K562 (cell line): ENCODE results near the gene CCNI. TPM values are rescaled to one million over a fixed set of nuclear protein-coding genes. Genes with fewer than 3 reads are reported as not detected.
A peak's percentile ranks its signal among the peaks of the same experiment; 100 is the strongest.

Experiments
- BHLHE40 ChIP-seq: IDR thresholded peaks from 2 replicates; pipeline ENCODE4 v1.6.1; 2011; ENCODE audit warnings: low read length, improper control_type of control experiment
- CHD2 ChIP-seq: IDR thresholded peaks from 2 replicates; pipeline ENCODE4 v1.6.1; 2011; ENCODE audit warnings: low read depth, low read length
- CTCF ChIP-seq, 3 experiments: IDR thresholded peaks in 2 of 3; conservative IDR thresholded peaks in 1 of 3; 2 replicates each; pipeline ENCODE4 v1.5.1; 2011 to 2012; ENCODE audit warnings: low read length in 3 of 3, mild to moderate bottlenecking in 3 of 3, control low read depth in 2 of 3, improper control_type of control experiment in 1 of 3, inconsistent platforms in 1 of 3, low read depth in 1 of 3, mixed read lengths in 1 of 3, moderate library complexity in 1 of 3; ENCODE audit not compliant: insufficient read depth in 2 of 3
- FOXJ3 ChIP-seq: sonication (generic); formaldehyde crosslinking; IDR thresholded peaks from 2 replicates; pipeline ENCODE4 v1.4.0; 2020; ENCODE audit warnings: mild to moderate bottlenecking, missing genetic modification reagents
- FUS ChIP-seq: fragments of 200-400 bp; formaldehyde crosslinking; optimal IDR thresholded peaks from 2 replicates; pipeline ENCODE3; 2017; ENCODE audit warnings: low read depth, low read length
- MTA2 ChIP-seq: fragments of 450-650 bp; IDR thresholded peaks from 2 replicates; pipeline ENCODE4 v1.6.1; 2016; ENCODE audit warnings: low read depth
- NCOR1 ChIP-seq: fragments of 450-650 bp; IDR thresholded peaks from 2 replicates; pipeline ENCODE4 v1.6.1; 2016; ENCODE audit warnings: mild to moderate bottlenecking, moderate library complexity
- PRDM10 ChIP-seq: fragments of 450-650 bp; IDR thresholded peaks from 2 replicates; pipeline ENCODE4 v1.6.1; 2018; ENCODE audit not compliant: partially characterized antibody
- RAD21 ChIP-seq, 2 experiments: fragments of 250-450 bp in 1 of 2; fragments of 450-650 bp in 1 of 2; sonication (Bioruptor Pico) in 1 of 2; formaldehyde crosslinking in 1 of 2; IDR thresholded peaks in 1 of 2; conservative IDR thresholded peaks in 1 of 2; 2 replicates each; pipeline versions ENCODE4 v1.4.0 to v1.8.0; 2020 to 2022; ENCODE audit warnings: mild to moderate bottlenecking in 2 of 2, moderate library complexity in 1 of 2
- REST ChIP-seq, 2 experiments: fragments of 450-650 bp; formaldehyde crosslinking in 1 of 2; IDR thresholded peaks; 2 replicates each; pipeline versions ENCODE4 v1.4.0 to v1.6.1; 2014 to 2020; ENCODE audit warnings: mild to moderate bottlenecking in 2 of 2, borderline replicate concordance in 1 of 2, low read depth in 1 of 2
- SPI1 ChIP-seq: IDR thresholded peaks from 2 replicates; pipeline ENCODE4 v1.6.1; 2011; ENCODE audit warnings: low read depth, low read length, control low read depth, borderline replicate concordance
- ZNF23 ChIP-seq: fragments of 250-450 bp; sonication (Bioruptor Pico); IDR thresholded peaks from 2 replicates; pipeline ENCODE4 v1.4.0; 2020; ENCODE audit warnings: mild to moderate bottlenecking
- polyA plus RNA-seq, 8 experiments: library from polyadenylated mRNA; depleted of rRNA in 4 of 8; stranded (reverse) in 5 of 8; unstranded in 3 of 8; fragments of >200 nt; fragmentation: Nextera tagmentation in 2 of 8; fragmentation: Illumina TruSeq in 1 of 8; extraction: Ambion mirVana in 2 of 8; extraction: Trizol in 1 of 8; gene quantifications; 2 replicates each; pipeline versions ENCODE4 v1.2.1 to v1.2.3, GENCODE V29; 2011 to 2014; ENCODE audit warnings: inconsistent platforms in 1 of 8, missing spikeins in 1 of 8
- total RNA-seq, 7 experiments: library from RNA; depleted of rRNA in 6 of 7; stranded (reverse); fragments of >200 nt in 6 of 7; fragmentation: Illumina TruSeq in 2 of 7; extraction: Trizol in 2 of 7; gene quantifications; 2 replicates each; pipeline versions ENCODE4 v1.2.1 to v1.2.3, GENCODE V29; 2011 to 2021; ENCODE audit warnings: low replicate concordance in 1 of 7

CCNI gene
- total and polyA plus RNA-seq, 9 of the 15 experiments (the other 6 are each of a cell fraction or from before 2014, with no cell fraction given) = 43.3 to 159 (median 98.5) TPM

- peak; percentile 34 to 48 (median 36); a peak in 3 of 6 replicates for TF ChIP-seq CTCF (IDR thresholded peaks at IDR 0.05 in 2 of 3, conservative IDR thresholded peaks at IDR 0.05 in 1 of 3; ENCODE audit: insufficient read depth in 2 of 3, low read depth in 1 of 3, low read length in 3 of 3)
- peak; percentile 16; the same call in 1 of the 2 replicates for TF ChIP-seq REST (IDR thresholded peaks at IDR 0.05; ENCODE audit: borderline replicate concordance)
- TF ChIP-seq REST (CRISPR knock-in tag; IDR thresholded peaks at IDR 0.05; ENCODE audit: low read depth) = no peak
- no peak for TF ChIP-seq NCOR1
- no peak for TF ChIP-seq CHD2
- no peak for TF ChIP-seq FOXJ3 (CRISPR knock-in tag)
- TF ChIP-seq BHLHE40 = no peak
- no peak for TF ChIP-seq SPI1
- no peak for TF ChIP-seq FUS
- TF ChIP-seq ZNF23 (CRISPR knock-in tag) = no peak
- no peak for TF ChIP-seq PRDM10
- TF ChIP-seq RAD21 (CRISPR knock-in tag; conservative IDR thresholded peaks at IDR 0.05 in 1 of 2, IDR thresholded peaks at IDR 0.05 in 1 of 2) = peak; percentile 33; a peak in 3 of 4 replicates
- no peak for TF ChIP-seq MTA2
- TF ChIP-seq, all 486 proteins: peak for 3
Observed at GRCh38 chr4:77047037-77047436, 28.8 kb downstream of the CCNI start (continued).
